ENCODE measurements around the gene TMEM247.
"Not testable (repeated sequence)": the region's sequence is repeated elsewhere in the genome, so short reads cannot be mapped to it uniquely, and the experiment has no call there.

The TMEM247 gene

GRCh38 chr2:46512185-46512584 lies 32.8 kb downstream of the TMEM247 start:
- Histone ChIP-seq H3K27me3 (ENCODE audit: insufficient read depth, low read length) (no peaks in the 10 kb centered on the region), H2AFZ (ENCODE audit: low read length, unreplicated experiment) (no peak overlapping the region), H3K4me3 (ENCODE audit: low read depth, low read length) (no peak overlapping the region), H3K27ac (ENCODE audit: low read depth, low read length) (no peak overlapping the region), H3K79me2 (ENCODE audit: control insufficient read depth, insufficient read depth, low read length, unreplicated experiment) (no peaks in the 10 kb centered on the region), H3K36me3 (ENCODE audit: insufficient read depth, low read length) (no peaks in the 10 kb centered on the region), H3K4me1 (ENCODE audit: control insufficient read depth, insufficient read depth, low read length, unreplicated experiment) (no peaks in the 10 kb centered on the region)

- H3K79me2 ChIP-seq (ENCODE audit: control insufficient read depth, insufficient read depth, low read length, unreplicated experiment) = no peaks in the 10 kb centered on the region
- H3K27ac ChIP-seq (ENCODE audit: low read depth, low read length) = no peak overlapping the region
- H3K36me3 ChIP-seq (ENCODE audit: insufficient read depth, low read length) = no peaks in the 10 kb centered on the region
- H2AFZ ChIP-seq (ENCODE audit: low read length, unreplicated experiment) = no peak overlapping the region
- H3K4me1 ChIP-seq (ENCODE audit: control insufficient read depth, insufficient read depth, low read length, unreplicated experiment) = no peaks in the 10 kb centered on the region
- no peaks in the 10 kb centered on the region for H3K27me3 ChIP-seq (ENCODE audit: insufficient read depth, low read length)
- no peak overlapping the region for H3K4me3 ChIP-seq (ENCODE audit: low read depth, low read length)
Observed at GRCh38 chr2:46514738-46515137, 35.4 kb downstream of the TMEM247 start.

- Histone ChIP-seq H3K4me1 (ENCODE audit: control insufficient read depth, insufficient read depth, low read length, unreplicated experiment) (no peaks in the 10 kb centered on the region), H3K36me3 (ENCODE audit: insufficient read depth, low read length) (no peaks in the 10 kb centered on the region), H3K79me2 (ENCODE audit: control insufficient read depth, insufficient read depth, low read length, unreplicated experiment) (no peaks in the 10 kb centered on the region), H3K27ac (ENCODE audit: low read depth, low read length) (no peak overlapping the region), H2AFZ (ENCODE audit: low read length, unreplicated experiment) (no peak overlapping the region), H3K27me3 (ENCODE audit: insufficient read depth, low read length) (no peaks in the 10 kb centered on the region), H3K4me3 (ENCODE audit: low read depth, low read length) (no peak overlapping the region)
Observed at GRCh38 chr2:46517485-46517884, 38.1 kb downstream of the TMEM247 start.

GRCh38 chr2:46518861-46519260 lies 39.5 kb downstream of the TMEM247 start:
- Histone ChIP-seq H3K4me3 (ENCODE audit: low read depth, low read length) (no peak overlapping the region), H3K79me2 (ENCODE audit: control insufficient read depth, insufficient read depth, low read length, unreplicated experiment) (no peaks in the 10 kb centered on the region), H3K36me3 (ENCODE audit: insufficient read depth, low read length) (no peaks in the 10 kb centered on the region), H3K27ac (ENCODE audit: low read depth, low read length) (no peak overlapping the region), H3K27me3 (ENCODE audit: insufficient read depth, low read length) (no peaks in the 10 kb centered on the region), H3K4me1 (ENCODE audit: control insufficient read depth, insufficient read depth, low read length, unreplicated experiment) (no peaks in the 10 kb centered on the region), H2AFZ (ENCODE audit: low read length, unreplicated experiment) (no peak overlapping the region)

DNA sequence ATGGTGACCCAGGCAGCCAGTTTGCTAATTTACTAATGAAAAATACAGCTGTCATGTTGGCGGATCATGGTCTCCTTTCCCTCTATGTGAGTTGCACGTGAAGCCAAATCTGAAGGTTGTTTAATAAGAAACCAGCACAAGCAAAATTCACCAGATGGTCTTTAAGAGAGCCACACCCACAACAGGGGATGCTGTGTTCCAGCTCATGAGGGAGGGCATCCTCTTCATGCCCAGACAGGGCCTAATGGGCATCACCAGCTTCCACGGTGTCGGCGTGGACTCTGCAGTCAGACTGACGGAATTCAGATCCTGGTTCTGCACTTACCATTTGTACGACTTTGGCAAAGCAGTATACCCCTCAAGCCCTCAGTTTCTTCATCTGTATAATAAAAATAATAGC lies 39.9 kb downstream of the TMEM247 start:
- H2AFZ ChIP-seq (ENCODE audit: low read length, unreplicated experiment) = no peak overlapping the region
- H3K27ac ChIP-seq (ENCODE audit: low read depth, low read length) = no peak overlapping the region

GRCh38 chr2:46520130-46520711 lies 40.9 kb downstream of the TMEM247 start:
- Histone ChIP-seq H2AFZ (ENCODE audit: low read length, unreplicated experiment) (no peak overlapping the region), H3K79me2 (ENCODE audit: control insufficient read depth, insufficient read depth, low read length, unreplicated experiment) (no peaks in the 10 kb centered on the region), H3K4me3 (ENCODE audit: low read depth, low read length) (no peak overlapping the region), H3K27me3 (ENCODE audit: insufficient read depth, low read length) (no peaks in the 10 kb centered on the region), H3K27ac (ENCODE audit: low read depth, low read length) (no peak overlapping the region), H3K36me3 (ENCODE audit: insufficient read depth, low read length) (no peaks in the 10 kb centered on the region), H3K4me1 (ENCODE audit: control insufficient read depth, insufficient read depth, low read length, unreplicated experiment) (no peaks in the 10 kb centered on the region)

More for the DNA sequence above, 39.9 kb downstream of the TMEM247 start:
- H3K36me3 ChIP-seq (ENCODE audit: insufficient read depth, low read length) = no peaks in the 10 kb centered on the region
- no peak overlapping the region for H3K4me3 ChIP-seq (ENCODE audit: low read depth, low read length)
- no peaks in the 10 kb centered on the region for H3K27me3 ChIP-seq (ENCODE audit: insufficient read depth, low read length)
- H3K79me2 ChIP-seq (ENCODE audit: control insufficient read depth, insufficient read depth, low read length, unreplicated experiment) = no peaks in the 10 kb centered on the region
- no peaks in the 10 kb centered on the region for H3K4me1 ChIP-seq (ENCODE audit: control insufficient read depth, insufficient read depth, low read length, unreplicated experiment)

GRCh38 chr2:46521215-46521683 lies 41.9 kb downstream of the TMEM247 start:
- no peak overlapping the region for H3K4me3 ChIP-seq (ENCODE audit: low read depth, low read length)
- no peak overlapping the region for H3K27ac ChIP-seq (ENCODE audit: low read depth, low read length)
- no peaks in the 10 kb centered on the region for H3K27me3 ChIP-seq (ENCODE audit: insufficient read depth, low read length)
- H2AFZ ChIP-seq (ENCODE audit: low read length, unreplicated experiment) = no peak overlapping the region
- H3K4me1 ChIP-seq (ENCODE audit: control insufficient read depth, insufficient read depth, low read length, unreplicated experiment) = no peaks in the 10 kb centered on the region
- H3K36me3 ChIP-seq (ENCODE audit: insufficient read depth, low read length) = no peaks in the 10 kb centered on the region
- H3K79me2 ChIP-seq (ENCODE audit: control insufficient read depth, insufficient read depth, low read length, unreplicated experiment) = no peaks in the 10 kb centered on the region

DNA sequence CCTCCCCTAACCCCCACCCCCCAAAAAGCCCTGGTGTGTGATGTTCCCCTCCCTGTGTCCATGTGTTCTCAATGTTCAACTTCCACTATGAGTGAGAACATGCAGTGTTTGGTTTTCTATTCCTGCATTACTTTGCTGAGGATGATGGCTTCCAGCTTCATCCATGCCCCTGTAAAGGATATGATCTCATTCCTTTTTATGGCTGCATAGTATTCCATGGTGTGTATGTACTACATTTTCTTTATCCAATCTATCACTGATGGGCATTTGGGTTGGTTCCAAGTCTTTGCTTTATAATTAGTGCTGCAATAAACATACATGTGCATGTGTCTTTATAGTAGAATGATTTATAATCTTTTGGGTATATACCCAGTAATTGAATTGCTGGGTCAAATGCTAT lies 43.0 kb downstream of the TMEM247 start:
- not testable (repeated sequence) for H3K36me3 ChIP-seq (ENCODE audit: insufficient read depth, low read length); H3K27me3 ChIP-seq (ENCODE audit: insufficient read depth, low read length); H2AFZ ChIP-seq (ENCODE audit: low read length, unreplicated experiment); H3K4me1 ChIP-seq (ENCODE audit: control insufficient read depth, insufficient read depth, low read length, unreplicated experiment); H3K79me2 ChIP-seq (ENCODE audit: control insufficient read depth, insufficient read depth, low read length, unreplicated experiment); H3K4me3 ChIP-seq (ENCODE audit: low read depth, low read length); H3K27ac ChIP-seq (ENCODE audit: low read depth, low read length)

GRCh38 chr2:46525522-46526155 lies 46.3 kb downstream of the TMEM247 start:
- no peaks in the 10 kb centered on the region for H3K79me2 ChIP-seq (ENCODE audit: control insufficient read depth, insufficient read depth, low read length, unreplicated experiment)
- H3K4me1 ChIP-seq (ENCODE audit: control insufficient read depth, insufficient read depth, low read length, unreplicated experiment) = no peaks in the 10 kb centered on the region
- no peak overlapping the region for H3K27ac ChIP-seq (ENCODE audit: low read depth, low read length)
- no peaks in the 10 kb centered on the region for H3K36me3 ChIP-seq (ENCODE audit: insufficient read depth, low read length)
- H2AFZ ChIP-seq (ENCODE audit: low read length, unreplicated experiment) = no peak overlapping the region
- H3K27me3 ChIP-seq (ENCODE audit: insufficient read depth, low read length) = no peaks in the 10 kb centered on the region
- H3K4me3 ChIP-seq (ENCODE audit: low read depth, low read length) = no peak overlapping the region

- Histone ChIP-seq H3K27ac (ENCODE audit: low read depth, low read length) (no peak overlapping the region), H3K79me2 (ENCODE audit: control insufficient read depth, insufficient read depth, low read length, unreplicated experiment) (no peaks in the 10 kb centered on the region), H3K36me3 (ENCODE audit: insufficient read depth, low read length) (no peaks in the 10 kb centered on the region), H3K27me3 (ENCODE audit: insufficient read depth, low read length) (no peaks in the 10 kb centered on the region), H2AFZ (ENCODE audit: low read length, unreplicated experiment) (no peak overlapping the region), H3K4me1 (ENCODE audit: control insufficient read depth, insufficient read depth, low read length, unreplicated experiment) (no peaks in the 10 kb centered on the region), H3K4me3 (ENCODE audit: low read depth, low read length) (no peak overlapping the region)
Observed at GRCh38 chr2:46528880-46529279, 49.5 kb downstream of the TMEM247 start.

DNA sequence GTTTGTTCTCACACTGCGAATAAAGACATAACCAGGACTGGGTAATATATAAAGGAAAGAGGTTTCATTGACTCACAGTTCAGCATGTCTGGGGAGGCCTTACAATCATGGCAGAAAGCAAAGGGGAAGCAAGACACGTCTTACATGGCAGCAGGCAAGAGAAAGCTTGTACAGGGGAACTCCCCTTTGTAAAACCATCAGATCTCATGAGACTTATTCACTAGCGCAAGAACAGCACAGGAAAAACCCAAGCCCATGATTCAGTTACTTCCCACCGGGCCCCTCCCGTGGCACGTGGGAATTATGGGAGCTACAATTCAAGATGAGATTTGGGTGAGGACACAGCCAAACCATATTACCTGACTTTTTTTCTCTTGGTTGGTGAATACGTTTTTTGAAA lies 51.3 kb downstream of the TMEM247 start:
- Histone ChIP-seq H2AFZ (ENCODE audit: low read length, unreplicated experiment) (no peak overlapping the region), H3K27ac (ENCODE audit: low read depth, low read length) (no peak overlapping the region), H3K4me3 (ENCODE audit: low read depth, low read length) (no peak overlapping the region), H3K36me3 (ENCODE audit: insufficient read depth, low read length) (0 out of 2 replicates have a peak, but pooled peaks cover 4% of the 10 kb centered on the region), H3K4me1 (ENCODE audit: control insufficient read depth, insufficient read depth, low read length, unreplicated experiment) (no peaks in the 10 kb centered on the region), H3K27me3 (ENCODE audit: insufficient read depth, low read length) (no peaks in the 10 kb centered on the region), H3K79me2 (ENCODE audit: control insufficient read depth, insufficient read depth, low read length, unreplicated experiment) (no peaks in the 10 kb centered on the region)

Data from ACC112 (cell line).